AG20443 (cell line): ENCODE measurements around the gene RENBP.

Source experiments
- DNase-seq: peaks from one replicate; pipeline ENCODE4 v3.0.0; 2012; ENCODE audit warnings: low spot score, mixed read lengths

RENBP gene

GRCh38 chrX:153933748-153934147 lies 10.7 kb downstream of the RENBP start:
- DNase-seq = peak; percentile 27

GRCh38 chrX:153932220-153932915 lies 12.1 kb downstream of the RENBP start:
- DNase-seq = no peak

GRCh38 chrX:153931748-153932147 lies 12.7 kb downstream of the RENBP start:
- no peak for DNase-seq

- no peak for DNase-seq
Observed at GRCh38 chrX:153931151-153931550, 13.3 kb downstream of the RENBP start.

- no peak for DNase-seq
Observed at GRCh38 chrX:153930011-153930910, 14.2 kb downstream of the RENBP start.

- no peak for DNase-seq
Observed at GRCh38 chrX:153929576-153929975, 14.9 kb downstream of the RENBP start.

GRCh38 chrX:153928846-153929245 lies 15.6 kb downstream of the RENBP start:
- DNase-seq = no peak

GRCh38 chrX:153927922-153928760 lies 16.3 kb downstream of the RENBP start:
- peak; percentile 95 for DNase-seq

GRCh38 chrX:153927672-153927921 lies 16.8 kb downstream of the RENBP start:
- no peak for DNase-seq

GRCh38 chrX:153926858-153927671 lies 17.4 kb downstream of the RENBP start:
- DNase-seq = no peak

GRCh38 chrX:153926552-153926857 lies 17.9 kb downstream of the RENBP start:
- DNase-seq = no peak

- DNase-seq = no peak
Observed at GRCh38 chrX:153925739-153926551, 18.5 kb downstream of the RENBP start, which contains the start of gene ARHGAP4. Gene ARHGAP4 (minus strand): TSS chrX:153926264. CDS start chrX:153926202, 62 bp downstream.

GRCh38 chrX:153925387-153925738 lies 19.1 kb downstream of the RENBP start:
- no peak for DNase-seq

- DNase-seq = no peak
Observed at GRCh38 chrX:153924149-153924861, 20.1 kb downstream of the RENBP start.

GRCh38 chrX:153922932-153923857 lies 21.2 kb downstream of the RENBP start:
- peak; percentile 69 for DNase-seq

GRCh38 chrX:153921511-153922446 lies 22.7 kb downstream of the RENBP start:
- no peak for DNase-seq

GRCh38 chrX:153921070-153921469 lies 23.4 kb downstream of the RENBP start:
- no peak for DNase-seq

- DNase-seq = no peak
Observed at GRCh38 chrX:153920546-153920945, 23.9 kb downstream of the RENBP start.
